ENCODE data around the gene HOXA9.

HOXA9 gene

DNA sequence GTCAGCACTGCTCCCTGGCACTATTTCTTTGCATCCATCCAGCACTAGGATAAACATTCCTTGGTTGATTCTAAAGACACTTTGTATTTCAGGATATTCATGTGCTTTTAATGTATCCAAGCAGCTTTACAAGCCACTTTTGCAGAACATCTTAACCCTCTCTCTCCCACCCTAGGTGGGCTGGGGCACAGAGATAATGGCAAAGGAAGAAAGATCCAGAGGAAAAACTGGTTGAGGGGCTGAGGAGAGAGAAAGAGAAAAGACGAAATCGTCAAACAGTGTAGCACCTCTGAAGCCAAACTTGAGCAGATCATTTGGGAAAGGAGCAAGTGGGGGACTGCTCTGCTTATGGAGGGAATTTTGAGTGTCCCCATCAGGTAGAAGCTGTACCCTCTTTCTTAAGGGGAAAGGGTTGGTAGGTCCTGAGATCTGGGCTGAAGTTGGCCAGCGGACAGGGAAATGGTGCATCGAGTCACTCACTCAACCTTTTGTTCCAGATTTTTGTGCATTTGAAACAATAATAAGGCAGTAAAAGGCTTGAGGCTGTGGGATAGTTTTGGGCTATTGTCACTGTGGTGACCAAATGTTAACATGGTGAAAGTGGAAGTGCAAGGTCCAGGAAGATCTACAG, 38.7 kb upstream of the HOXA9 start:
- TF ChIP-seq, protein P1, sequence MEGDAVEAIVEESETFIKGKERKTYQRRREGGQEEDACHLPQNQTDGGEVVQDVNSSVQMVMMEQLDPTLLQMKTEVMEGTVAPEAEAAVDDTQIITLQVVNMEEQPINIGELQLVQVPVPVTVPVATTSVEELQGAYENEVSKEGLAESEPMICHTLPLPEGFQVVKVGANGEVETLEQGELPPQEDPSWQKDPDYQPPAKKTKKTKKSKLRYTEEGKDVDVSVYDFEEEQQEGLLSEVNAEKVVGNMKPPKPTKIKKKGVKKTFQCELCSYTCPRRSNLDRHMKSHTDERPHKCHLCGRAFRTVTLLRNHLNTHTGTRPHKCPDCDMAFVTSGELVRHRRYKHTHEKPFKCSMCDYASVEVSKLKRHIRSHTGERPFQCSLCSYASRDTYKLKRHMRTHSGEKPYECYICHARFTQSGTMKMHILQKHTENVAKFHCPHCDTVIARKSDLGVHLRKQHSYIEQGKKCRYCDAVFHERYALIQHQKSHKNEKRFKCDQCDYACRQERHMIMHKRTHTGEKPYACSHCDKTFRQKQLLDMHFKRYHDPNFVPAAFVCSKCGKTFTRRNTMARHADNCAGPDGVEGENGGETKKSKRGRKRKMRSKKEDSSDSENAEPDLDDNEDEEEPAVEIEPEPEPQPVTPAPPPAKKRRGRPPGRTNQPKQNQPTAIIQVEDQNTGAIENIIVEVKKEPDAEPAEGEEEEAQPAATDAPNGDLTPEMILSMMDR (conservative IDR thresholded peaks at IDR 0.05), result no peak
- peak overlapping the region; percentile 98 for H3K27ac ChIP-seq

GRCh38 chr7:27203365-27203953, 38.1 kb upstream of the HOXA9 start:
- TF ChIP-seq, protein P1 (conservative IDR thresholded peaks at IDR 0.05), result no peak
- peak overlapping the region; percentile 98 for H3K27ac ChIP-seq

DNA sequence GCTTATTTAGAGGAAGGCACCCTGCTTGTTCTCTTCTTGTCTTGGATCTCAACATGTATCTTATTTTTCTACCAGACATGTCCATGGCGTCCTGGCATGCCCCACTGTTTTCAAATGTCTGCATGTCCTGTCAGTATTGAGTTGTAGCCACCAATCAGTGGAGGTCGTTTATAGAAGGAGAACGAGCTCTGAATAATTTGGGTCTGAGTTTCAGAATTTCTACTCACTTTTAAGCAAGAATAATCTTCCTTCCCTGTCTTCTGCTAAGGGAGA, 37.5 kb upstream of the HOXA9 start:
- peak overlapping the region; percentile 98 for H3K27ac ChIP-seq
- TF ChIP-seq, protein P1 (conservative IDR thresholded peaks at IDR 0.05), result no peak

DNA sequence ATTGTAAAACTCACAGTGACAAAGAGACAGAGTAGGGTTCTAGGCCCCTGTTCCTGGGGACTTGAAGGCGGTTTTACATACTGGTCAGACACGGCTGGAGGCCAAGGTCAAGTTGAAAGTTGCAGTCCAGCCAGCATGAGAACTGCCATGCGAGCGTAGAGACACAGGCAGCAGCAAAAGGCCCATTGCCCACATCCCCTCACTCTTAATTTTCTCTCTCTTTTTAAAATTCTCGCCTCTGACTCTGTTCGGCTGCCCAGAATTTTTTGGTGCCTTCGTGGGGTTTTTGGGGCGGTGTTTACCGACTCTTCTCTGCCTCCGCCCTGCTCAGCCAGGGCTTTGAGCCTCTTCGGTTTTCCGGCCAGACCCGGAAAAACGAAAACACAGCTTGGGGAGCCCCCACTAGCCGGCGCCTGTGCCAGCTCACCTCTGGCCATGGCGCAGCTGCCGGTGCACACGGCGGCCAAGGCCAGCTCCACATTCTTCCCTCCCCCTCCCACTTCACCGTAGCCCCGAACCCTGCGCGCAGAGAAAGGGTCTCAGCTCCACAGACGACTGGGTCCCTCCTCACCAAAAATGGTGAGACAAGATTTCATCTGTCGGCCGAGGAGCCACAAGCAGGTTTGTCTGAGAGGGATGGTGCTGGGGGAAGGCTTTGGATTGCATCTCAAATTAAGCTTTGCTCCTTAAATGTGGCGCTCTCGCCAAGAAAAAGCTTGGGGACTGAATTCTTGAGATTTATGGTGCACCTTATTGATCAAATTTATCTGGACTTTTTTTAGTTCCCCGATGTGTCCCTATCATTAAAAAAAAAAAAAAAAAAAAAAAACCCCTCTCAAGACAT, 36.9 kb upstream of the HOXA9 start:
- H3K27ac ChIP-seq, result peak overlapping the region; percentile 98
- TF ChIP-seq, protein P1 (conservative IDR thresholded peaks at IDR 0.05), result no peak

- TF ChIP-seq, protein P1 (conservative IDR thresholded peaks at IDR 0.05), result no peak
- H3K27ac ChIP-seq, result peak overlapping the region; percentile 98
These were observed 36.3 kb upstream of the HOXA9 start for GRCh38 chr7:27201580-27202017.

- H3K27ac ChIP-seq, result peak overlapping the region; percentile 98
- TF ChIP-seq, protein P1 (conservative IDR thresholded peaks at IDR 0.05), result no peak
These were observed 35.6 kb upstream of the HOXA9 start for GRCh38 chr7:27200761-27201579.
